G401 (cell line): ENCODE results near the gene TICAM2. TPM values are rescaled to one million over a fixed set of nuclear protein-coding genes. Genes with fewer than 3 reads are reported as not detected.

ENCODE experiments used
- DNase-seq: peaks from one replicate; pipeline ENCODE4 v3.0.0-alpha.2; 2015; ENCODE audit warnings: low spot score
- in situ Hi-C: cut with HindIII; loops from 2 replicates; pipeline ENCODE4 v1.10.0; 2016; ENCODE audit warnings: low sequenced_read_pairs, mixed read lengths
- total RNA-seq: library from RNA; depleted of rRNA; stranded (reverse); fragments of >200 nt; shearing (Covaris generic); gene quantifications from 2 replicates; pipeline ENCODE4 v1.2.3, GENCODE V29; 2014

Gene TICAM2
- total RNA-seq, 1 experiment from 2014 or later = not detected

- in situ Hi-C loops = no loop called here
- no peak for DNase-seq
Measured at GRCh38 chr5:115616892-115617291, 14.6 kb upstream of the TICAM2 start.

GRCh38 chr5:115616472-115616871, 14.2 kb upstream of the TICAM2 start:
- no peak for DNase-seq
- in situ Hi-C loops = no loop called here

GRCh38 chr5:115611873-115612272, 9.6 kb upstream of the TICAM2 start:
- DNase-seq = no peak
- in situ Hi-C loops = no loop called here

GRCh38 chr5:115607935-115608334, 5.7 kb upstream of the TICAM2 start:
- no peak for DNase-seq
- in situ Hi-C loops = no loop called here

- in situ Hi-C loops = no loop called here
- DNase-seq = no peak
Measured at GRCh38 chr5:115605436-115605835, 3.2 kb upstream of the TICAM2 start.

- DNase-seq = peak; percentile 49
- in situ Hi-C loops = no loop called here
Measured at GRCh38 chr5:115602591-115603125, 379 bp upstream of the TICAM2 start.

GRCh38 chr5:115600766-115601165, 1.5 kb downstream of the TICAM2 start:
- DNase-seq = no peak
- in situ Hi-C loops = no loop called here

GRCh38 chr5:115599924-115600323, 2.4 kb downstream of the TICAM2 start:
- DNase-seq = no peak
- in situ Hi-C loops = no loop called here

- in situ Hi-C loops = no loop called here
Measured at GRCh38 chr5:115599502-115599901, 2.8 kb downstream of the TICAM2 start.

GRCh38 chr5:115594128-115595047, 7.9 kb downstream of the TICAM2 start:
- in situ Hi-C loops = no loop called here
- DNase-seq = no peak

More at GRCh38 chr5:115599502-115599901, 2.8 kb downstream of the TICAM2 start:
- no peak for DNase-seq

GRCh38 chr5:115589043-115589442, 13.2 kb downstream of the TICAM2 start:
- in situ Hi-C loops = no loop called here
- no peak for DNase-seq

GRCh38 chr5:115588640-115589039, 13.6 kb downstream of the TICAM2 start:
- in situ Hi-C loops = no loop called here
- DNase-seq = peak; percentile 77

- in situ Hi-C loops = no loop called here
- peak; percentile 64 for DNase-seq
Measured at GRCh38 chr5:115586525-115587146, 15.6 kb downstream of the TICAM2 start.

- DNase-seq = no peak
- in situ Hi-C loops = no loop called here
Measured at GRCh38 chr5:115585265-115585664, 17.0 kb downstream of the TICAM2 start.

- DNase-seq = no peak
Measured at GRCh38 chr5:115584501-115584900, 17.8 kb downstream of the TICAM2 start.

GRCh38 chr5:115583474-115583873, 18.8 kb downstream of the TICAM2 start:
- in situ Hi-C loops = no loop called here
- DNase-seq = no peak

More at GRCh38 chr5:115584501-115584900, 17.8 kb downstream of the TICAM2 start:
- in situ Hi-C loops = no loop called here

- DNase-seq = no peak
- in situ Hi-C loops = no loop called here
Measured at GRCh38 chr5:115580941-115581340, 21.3 kb downstream of the TICAM2 start.

GRCh38 chr5:115579747-115580173, 22.5 kb downstream of the TICAM2 start:
- no peak for DNase-seq
- in situ Hi-C loops = no loop called here

- in situ Hi-C loops = no loop called here
- no peak for DNase-seq
Measured at GRCh38 chr5:115579216-115579615, 23.1 kb downstream of the TICAM2 start.

GRCh38 chr5:115578657-115579056, 23.6 kb downstream of the TICAM2 start:
- DNase-seq = no peak
- in situ Hi-C loops = no loop called here
